WERI-Rb-1 (cell line): Measurements from ENCODE around the gene CD33.

Experiments
- DNase-seq: peaks from one replicate; pipeline ENCODE4 v3.0.0-alpha.2; 2020
- H3K27ac ChIP-seq: fragments of 250-450 bp; sonication (Bioruptor Pico); 2 replicates; pipeline ENCODE4 v1.5.1; 2020; ENCODE audit warnings: mild to moderate bottlenecking, moderate library complexity
- H3K27me3 ChIP-seq: fragments of 250-450 bp; sonication (Bioruptor Pico); 2 replicates; pipeline ENCODE4 v1.5.1; 2021; ENCODE audit warnings: mild to moderate bottlenecking, low read depth, moderate library complexity; ENCODE audit not compliant: insufficient read depth, severe bottlenecking
- H3K36me3 ChIP-seq: fragments of 250-450 bp; sonication (Bioruptor Pico); 2 replicates; pipeline ENCODE4 v1.5.1; 2020; ENCODE audit warnings: mild to moderate bottlenecking, moderate library complexity
- H3K4me3 ChIP-seq: 2 replicates; pipeline ENCODE4 v1.5.1; 2011; ENCODE audit warnings: low read depth, mild to moderate bottlenecking, control low read depth, low read length
- H3K9me3 ChIP-seq: fragments of 250-450 bp; sonication (Bioruptor Pico); 2 replicates; pipeline ENCODE4 v1.5.1; 2021; ENCODE audit warnings: mild to moderate bottlenecking, moderate library complexity; ENCODE audit not compliant: severe bottlenecking
- CTCF ChIP-seq: IDR thresholded peaks from 2 replicates; pipeline ENCODE4 v1.5.1; 2011; ENCODE audit warnings: low read depth, mild to moderate bottlenecking, control low read depth, inconsistent platforms, low read length

Gene CD33

GRCh38 chr19:51194527-51195315, 30.2 kb upstream of the CD33 start:
- H3K4me3 ChIP-seq: no peak overlapping the region
- H3K36me3 ChIP-seq: no peaks in the 10 kb centered on the region
- no peak overlapping the region for H3K27ac ChIP-seq
- H3K9me3 ChIP-seq: no peaks in the 10 kb centered on the region
- DNase-seq: no peak
- peaks cover 94% of the 10 kb centered on the region for H3K27me3 ChIP-seq
- TF ChIP-seq CTCF: no peak

- Histone ChIP-seq H3K27ac (no peak overlapping the region), H3K4me3 (no peak overlapping the region), H3K9me3 (no peaks in the 10 kb centered on the region), H3K27me3 (peaks cover 94% of the 10 kb centered on the region), H3K36me3 (no peaks in the 10 kb centered on the region)
- no peak for DNase-seq
- TF ChIP-seq CTCF: no peak
Measured at GRCh38 chr19:51195316-51195586, 29.6 kb upstream of the CD33 start.

- Histone ChIP-seq H3K27ac (no peak overlapping the region), H3K27me3 (peaks cover 94% of the 10 kb centered on the region), H3K36me3 (no peaks in the 10 kb centered on the region), H3K4me3 (no peak overlapping the region), H3K9me3 (no peaks in the 10 kb centered on the region)
- TF ChIP-seq CTCF: no peak
- no peak for DNase-seq
Measured at GRCh38 chr19:51195616-51196015, 29.3 kb upstream of the CD33 start.

DNA sequence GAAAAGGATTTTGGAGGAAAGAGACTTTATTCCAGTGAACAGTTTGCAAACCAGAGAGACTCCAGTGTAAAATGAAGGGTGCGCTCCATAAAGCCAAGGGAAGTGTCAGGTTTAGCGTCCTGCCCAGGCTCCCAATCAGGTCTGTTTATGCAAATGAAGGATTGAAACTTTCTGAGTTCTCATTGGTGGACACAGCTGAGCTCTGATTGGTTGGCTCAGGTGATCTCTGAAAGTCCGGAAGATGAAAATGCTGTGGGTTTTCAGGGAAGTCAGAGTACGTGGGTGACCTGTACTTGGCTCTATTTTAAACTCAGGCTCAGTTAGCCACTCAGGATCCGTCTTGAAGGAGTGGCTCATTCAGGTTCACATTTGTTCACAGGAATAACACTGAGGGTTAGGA, 28.7 kb upstream of the CD33 start:
- Histone ChIP-seq H3K9me3 (no peaks in the 10 kb centered on the region), H3K36me3 (no peaks in the 10 kb centered on the region), H3K4me3 (no peak overlapping the region), H3K27ac (no peak overlapping the region), H3K27me3 (peaks cover 89% of the 10 kb centered on the region)
- TF ChIP-seq CTCF: no peak
- no peak for DNase-seq

DNA sequence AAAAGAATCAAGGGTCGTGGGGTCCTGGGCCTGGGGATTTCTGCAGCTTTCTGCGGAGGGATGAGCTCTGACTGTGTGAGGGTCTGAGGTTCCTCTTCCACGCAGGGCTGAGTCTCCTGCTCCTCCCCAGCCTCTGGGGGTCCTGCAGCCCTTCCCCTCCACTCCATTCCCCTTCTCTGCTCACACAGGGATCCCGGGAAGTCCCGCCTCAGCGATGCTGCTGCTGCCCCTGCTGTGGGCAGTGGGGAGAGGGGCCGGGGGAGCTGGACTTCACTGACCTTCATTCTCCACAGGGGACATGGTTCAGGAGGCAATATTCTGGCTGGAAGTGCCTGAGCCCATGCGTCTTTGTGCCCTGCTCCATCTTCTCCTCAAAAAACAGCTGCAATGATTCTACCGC, 26.2 kb upstream of the CD33 start:
- no peak for DNase-seq
- Histone ChIP-seq H3K4me3 (no peak overlapping the region), H3K27me3 (peaks cover 89% of the 10 kb centered on the region), H3K9me3 (no peaks in the 10 kb centered on the region), H3K36me3 (no peaks in the 10 kb centered on the region), H3K27ac (no peak overlapping the region)
- TF ChIP-seq CTCF: no peak

GRCh38 chr19:51200071-51200666, 24.7 kb upstream of the CD33 start:
- Histone ChIP-seq H3K9me3 (no peaks in the 10 kb centered on the region), H3K27me3 (peaks cover 89% of the 10 kb centered on the region), H3K36me3 (no peaks in the 10 kb centered on the region), H3K27ac (no peak overlapping the region), H3K4me3 (no peak overlapping the region)
- no peak for DNase-seq
- TF ChIP-seq CTCF: no peak
